Measurements from ENCODE around the gene IFTAP.

IFTAP gene

DNA sequence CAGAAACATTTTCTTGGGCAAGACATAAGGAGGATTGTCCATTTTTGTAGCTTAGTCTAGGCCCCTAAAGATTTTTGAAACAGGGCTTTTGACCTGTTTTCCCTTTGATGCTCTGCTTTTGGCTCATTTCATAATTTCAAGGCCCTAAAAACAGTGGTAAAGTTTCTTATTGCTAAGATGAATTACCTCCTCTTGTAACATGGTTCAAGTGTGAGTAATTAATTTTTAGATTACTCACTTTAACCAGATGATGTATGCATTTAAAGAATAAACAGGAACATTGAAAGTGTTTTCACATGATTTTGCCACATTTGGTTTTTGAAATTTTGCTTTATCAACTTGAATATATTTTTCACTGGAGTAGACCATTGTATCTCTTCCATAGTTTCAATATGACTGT is 2.6 kb downstream of the IFTAP start:
- no peak overlapping the region for H3K4me3 ChIP-seq (ENCODE audit: low read depth, low read length)
- no peak for DNase-seq (ENCODE audit: low read depth)
- TF ChIP-seq, protein P1, sequence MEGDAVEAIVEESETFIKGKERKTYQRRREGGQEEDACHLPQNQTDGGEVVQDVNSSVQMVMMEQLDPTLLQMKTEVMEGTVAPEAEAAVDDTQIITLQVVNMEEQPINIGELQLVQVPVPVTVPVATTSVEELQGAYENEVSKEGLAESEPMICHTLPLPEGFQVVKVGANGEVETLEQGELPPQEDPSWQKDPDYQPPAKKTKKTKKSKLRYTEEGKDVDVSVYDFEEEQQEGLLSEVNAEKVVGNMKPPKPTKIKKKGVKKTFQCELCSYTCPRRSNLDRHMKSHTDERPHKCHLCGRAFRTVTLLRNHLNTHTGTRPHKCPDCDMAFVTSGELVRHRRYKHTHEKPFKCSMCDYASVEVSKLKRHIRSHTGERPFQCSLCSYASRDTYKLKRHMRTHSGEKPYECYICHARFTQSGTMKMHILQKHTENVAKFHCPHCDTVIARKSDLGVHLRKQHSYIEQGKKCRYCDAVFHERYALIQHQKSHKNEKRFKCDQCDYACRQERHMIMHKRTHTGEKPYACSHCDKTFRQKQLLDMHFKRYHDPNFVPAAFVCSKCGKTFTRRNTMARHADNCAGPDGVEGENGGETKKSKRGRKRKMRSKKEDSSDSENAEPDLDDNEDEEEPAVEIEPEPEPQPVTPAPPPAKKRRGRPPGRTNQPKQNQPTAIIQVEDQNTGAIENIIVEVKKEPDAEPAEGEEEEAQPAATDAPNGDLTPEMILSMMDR (IDR thresholded peaks at IDR 0.05; ENCODE audit: control insufficient read depth, extremely low read depth, insufficient read depth), result no peak

DNA sequence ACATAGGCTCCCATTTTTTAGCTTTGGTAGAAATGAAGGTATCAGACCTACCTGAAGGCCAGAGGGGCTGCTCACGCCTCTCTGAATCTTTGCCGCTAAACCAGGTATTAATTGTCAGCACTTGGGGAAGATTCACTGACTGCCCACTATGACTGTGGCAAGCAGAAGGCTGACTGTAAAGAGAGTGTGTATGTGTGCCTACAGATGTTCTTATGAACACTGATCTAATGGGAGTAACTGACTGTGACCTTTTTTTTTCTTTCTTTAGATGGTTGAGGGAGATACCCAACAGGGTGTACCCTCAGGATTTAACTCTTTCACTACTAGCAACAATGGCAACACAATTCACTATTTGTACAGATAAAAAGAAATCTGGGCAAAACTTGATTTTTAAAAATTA is 3.7 kb downstream of the IFTAP start, which contains the start of gene RAG2:
RAG2 (minus strand) TSS at position 186 of the 400 bp plus-strand sequence. CDS start 4,068 bp downstream, outside the sequence.
- TF ChIP-seq, protein P1 (IDR thresholded peaks at IDR 0.05; ENCODE audit: control insufficient read depth, extremely low read depth, insufficient read depth), result no peak
- no peak within 1 kb of the TSS for H3K4me3 ChIP-seq (ENCODE audit: low read depth, low read length)
- no peak for DNase-seq (ENCODE audit: low read depth)

DNA sequence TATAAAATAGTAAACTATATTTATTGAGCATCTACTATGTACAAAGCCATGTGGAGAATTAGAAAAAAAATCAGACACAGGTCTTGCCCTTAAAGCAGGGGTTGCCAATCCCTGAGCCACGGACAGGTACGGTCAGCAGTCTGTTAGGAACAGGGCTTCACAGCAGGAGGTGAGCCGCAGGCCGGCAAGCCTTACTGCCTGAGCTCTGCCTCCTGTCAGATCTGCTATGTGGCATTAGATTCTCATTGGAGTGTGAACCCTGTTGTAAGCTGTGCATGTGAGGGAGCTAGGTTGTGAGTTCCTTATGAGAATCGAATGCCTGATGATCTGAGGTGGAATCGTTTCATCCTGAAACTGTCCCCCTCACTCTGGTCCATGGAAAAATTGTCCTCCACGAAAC is 5.9 kb downstream of the IFTAP start:
- H3K4me3 ChIP-seq (ENCODE audit: low read depth, low read length), result no peak overlapping the region
- no peak for DNase-seq (ENCODE audit: low read depth)
- TF ChIP-seq, protein P1 (IDR thresholded peaks at IDR 0.05; ENCODE audit: control insufficient read depth, extremely low read depth, insufficient read depth), result no peak

DNA sequence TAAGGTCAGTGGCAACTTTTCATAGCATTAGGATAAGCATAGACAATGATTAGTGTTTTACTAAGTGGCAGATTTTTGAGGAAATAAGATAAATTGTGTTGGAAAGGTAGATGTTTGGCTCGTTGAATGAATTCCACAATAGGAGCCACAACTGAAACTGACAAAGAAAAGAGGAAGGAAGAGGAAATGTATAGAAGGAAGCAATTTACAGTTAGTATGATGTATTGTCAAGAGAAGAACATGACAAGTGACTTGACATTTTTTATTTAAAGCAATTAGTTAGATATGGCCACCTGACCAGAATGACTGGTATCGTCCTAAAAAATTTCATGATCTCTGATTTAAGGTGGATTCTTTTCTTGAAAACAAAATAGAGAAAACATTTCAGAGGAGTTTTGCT is 6.9 kb downstream of the IFTAP start:
- H3K4me3 ChIP-seq (ENCODE audit: low read depth, low read length), result no peak overlapping the region
- TF ChIP-seq, protein P1 (IDR thresholded peaks at IDR 0.05; ENCODE audit: control insufficient read depth, extremely low read depth, insufficient read depth), result no peak

DNA sequence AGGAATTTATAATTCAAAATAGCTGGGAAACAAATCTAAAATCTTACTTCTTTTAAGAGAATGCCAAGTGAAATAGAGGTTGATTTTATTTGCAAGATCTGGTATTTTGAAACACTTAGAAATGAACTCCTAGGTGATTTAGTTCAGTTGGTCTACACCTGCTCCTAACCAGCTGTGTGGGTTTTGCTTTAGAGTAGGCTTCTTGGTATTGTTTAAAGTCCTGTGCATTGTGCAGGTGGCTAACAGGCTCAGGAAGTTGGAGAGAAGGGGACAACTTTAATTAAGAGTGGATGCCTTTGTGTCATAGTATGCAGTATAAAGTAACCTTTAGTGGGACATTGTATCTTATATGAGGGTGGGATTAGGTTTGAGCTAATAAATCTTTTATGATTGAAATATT is 7.8 kb downstream of the IFTAP start:
- no peak for DNase-seq (ENCODE audit: low read depth)
- no peak overlapping the region for H3K4me3 ChIP-seq (ENCODE audit: low read depth, low read length)
- TF ChIP-seq, protein P1 (IDR thresholded peaks at IDR 0.05; ENCODE audit: control insufficient read depth, extremely low read depth, insufficient read depth), result no peak

More for the DNA sequence above, 6.9 kb downstream of the IFTAP start:
- no peak for DNase-seq (ENCODE audit: low read depth)

DNA sequence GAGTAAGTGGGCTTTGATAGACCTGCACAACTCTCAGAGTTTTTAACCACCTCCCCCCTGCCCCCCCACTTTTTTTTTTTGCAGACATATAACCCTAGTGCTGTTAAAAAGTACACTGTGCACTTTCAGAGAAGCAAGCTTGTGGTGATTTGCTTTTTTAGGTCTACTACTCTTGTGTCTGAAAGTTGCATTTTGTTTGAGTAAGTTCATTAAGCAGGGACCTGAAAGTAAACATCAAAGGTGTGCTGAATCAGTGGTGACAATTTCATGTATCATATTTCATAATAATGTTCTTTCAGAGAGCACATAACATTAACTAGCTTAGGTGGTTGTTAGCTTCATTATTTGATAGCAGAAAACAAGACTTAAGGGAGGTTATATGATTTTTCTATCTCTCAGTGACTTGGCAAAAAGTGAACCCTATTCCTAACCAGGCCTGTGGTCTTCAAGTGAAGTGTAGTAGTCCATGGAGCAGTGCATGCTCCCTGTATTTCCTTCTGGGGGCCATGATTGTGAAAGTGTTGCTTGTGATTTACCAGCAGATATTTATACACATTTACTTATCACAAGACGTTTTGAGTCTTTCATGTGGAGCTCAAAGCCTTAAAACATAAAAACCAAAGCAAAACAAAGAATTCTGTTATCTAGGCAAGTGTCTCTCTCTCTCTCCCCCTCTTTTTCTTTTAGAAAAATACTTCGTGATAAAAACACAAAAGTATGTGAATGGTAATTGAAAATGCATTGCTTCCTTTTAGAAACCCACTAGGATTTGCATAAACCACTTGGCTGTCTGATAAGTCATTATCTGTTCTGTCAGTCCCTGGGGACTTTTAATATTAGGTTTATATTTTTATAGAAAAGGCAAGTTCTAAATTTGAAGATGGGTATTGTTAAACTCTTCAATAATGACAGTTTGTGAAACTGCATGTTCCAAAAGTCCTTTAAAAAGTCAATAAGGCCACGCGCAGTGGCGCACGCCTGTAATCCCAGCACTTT is 11.2 kb downstream of the IFTAP start:
- DNase-seq (ENCODE audit: low read depth), result no peak
- H3K4me3 ChIP-seq (ENCODE audit: low read depth, low read length), result no peak overlapping the region
- TF ChIP-seq, protein P1 (IDR thresholded peaks at IDR 0.05; ENCODE audit: control insufficient read depth, extremely low read depth, insufficient read depth), result no peak

All from LNCaP clone FGC (cell line).